HS-27A (cell line): ENCODE results near the gene CCDC69.
"Not testable (repeated sequence)": the region's sequence is repeated elsewhere in the genome, so short reads cannot be mapped to it uniquely, and the experiment has no call there.

Experiments used
- DNase-seq: peaks from one replicate; pipeline ENCODE4 v3.0.0-alpha.2; 2012; ENCODE audit warnings: low read depth, missing footprints

The CCDC69 gene

GRCh38 chr5:151189151-151189550 lies 34.7 kb downstream of the CCDC69 start:
- no peak for DNase-seq

- no peak for DNase-seq
Observed at GRCh38 chr5:151186538-151186937, 37.4 kb downstream of the CCDC69 start.

DNA sequence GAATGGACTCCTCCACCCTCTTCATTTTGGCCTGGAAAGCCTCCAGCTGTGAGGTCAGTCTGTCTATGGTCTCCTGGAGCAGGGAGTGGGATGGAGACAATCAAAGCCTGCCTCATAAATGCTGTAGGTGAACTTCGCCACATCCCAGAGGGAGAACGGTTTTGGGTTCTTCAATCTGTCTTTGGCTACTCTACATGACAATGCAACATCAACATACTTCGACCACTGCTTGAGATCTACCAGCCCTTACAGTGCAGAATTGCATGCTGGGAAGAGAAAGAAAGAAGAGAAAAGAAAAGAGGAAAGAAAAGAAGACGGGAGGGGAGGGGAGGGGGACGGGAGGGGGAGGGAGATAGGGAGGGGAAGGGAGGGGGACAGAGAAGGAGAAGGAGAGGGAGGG lies 37.8 kb downstream of the CCDC69 start:
- no peak for DNase-seq

DNA sequence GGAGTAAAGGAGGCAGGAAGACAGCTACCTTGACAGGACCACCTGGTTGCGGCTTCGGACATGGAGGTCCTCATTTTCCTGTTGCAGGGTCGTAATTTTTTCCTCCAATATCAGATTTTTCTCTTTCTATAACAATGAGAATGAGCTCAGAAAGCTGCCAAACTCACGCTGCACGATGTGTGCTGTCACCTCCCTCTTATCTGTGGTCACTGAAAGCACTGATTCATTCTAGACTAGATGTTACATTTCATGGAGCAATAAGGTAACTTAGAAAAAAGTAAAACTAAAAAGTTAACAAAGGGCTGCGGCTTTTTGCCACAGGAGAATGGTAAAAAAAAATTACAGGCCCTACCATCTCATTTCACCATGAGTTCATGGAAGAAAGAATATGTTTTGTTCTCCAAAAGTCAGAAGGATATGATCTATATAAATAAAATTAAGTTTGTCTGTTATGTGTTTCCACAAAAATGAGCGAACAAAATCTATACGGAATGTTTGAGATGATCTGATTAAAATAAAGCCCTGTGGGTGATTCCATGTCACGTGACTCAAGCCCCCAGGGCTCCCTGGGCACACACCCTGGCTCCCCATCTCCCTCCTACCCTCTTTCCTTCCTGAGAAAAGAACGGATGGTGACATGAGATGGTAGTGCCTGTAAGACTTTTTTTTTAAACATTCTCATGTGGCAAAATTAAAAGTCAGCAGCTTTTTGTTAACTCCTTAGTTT lies 39.4 kb downstream of the CCDC69 start:
- DNase-seq = no peak

DNA sequence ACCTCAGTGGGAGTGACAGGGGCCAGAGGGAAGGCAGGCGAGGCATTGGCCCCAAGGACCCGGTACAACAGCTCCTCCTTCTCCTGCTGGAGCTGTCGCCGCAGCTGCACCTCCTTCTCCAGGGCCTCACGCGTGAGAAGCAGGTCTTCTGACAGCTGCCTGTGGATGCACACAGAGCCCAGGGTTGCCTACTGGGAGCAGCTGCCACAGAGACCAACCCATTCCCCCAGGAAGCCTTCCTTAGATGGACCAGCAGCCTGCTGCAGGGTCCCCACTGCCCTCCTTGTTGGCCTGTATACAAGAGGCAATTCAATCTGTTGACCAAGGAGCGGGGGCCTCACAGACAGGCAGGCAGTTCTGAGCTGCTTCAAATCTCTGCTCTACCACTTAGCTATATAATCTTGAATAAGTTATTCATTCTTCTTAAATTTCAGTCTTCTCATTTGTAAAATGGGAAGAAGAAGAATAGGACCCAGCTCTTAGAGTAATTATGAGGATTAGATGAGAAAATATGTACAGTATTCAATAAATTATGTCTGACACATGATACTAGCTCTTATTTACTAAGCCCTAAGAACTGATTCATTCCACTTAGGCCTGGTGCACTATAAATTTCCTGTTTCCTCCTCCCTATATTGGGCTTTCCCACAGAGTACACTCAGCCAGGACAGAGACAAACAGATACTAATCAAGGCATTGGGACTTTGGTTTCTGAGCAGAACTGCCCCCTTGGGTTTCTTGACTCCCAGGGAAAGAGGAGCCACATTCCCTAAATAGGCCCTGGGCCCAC lies 40.2 kb downstream of the CCDC69 start:
- DNase-seq = no peak

GRCh38 chr5:151182976-151183375 lies 40.9 kb downstream of the CCDC69 start:
- no peak for DNase-seq

- no peak for DNase-seq
Observed at GRCh38 chr5:151182524-151182900, 41.4 kb downstream of the CCDC69 start.

GRCh38 chr5:151181818-151182523 lies 41.9 kb downstream of the CCDC69 start:
- DNase-seq = no peak

DNA sequence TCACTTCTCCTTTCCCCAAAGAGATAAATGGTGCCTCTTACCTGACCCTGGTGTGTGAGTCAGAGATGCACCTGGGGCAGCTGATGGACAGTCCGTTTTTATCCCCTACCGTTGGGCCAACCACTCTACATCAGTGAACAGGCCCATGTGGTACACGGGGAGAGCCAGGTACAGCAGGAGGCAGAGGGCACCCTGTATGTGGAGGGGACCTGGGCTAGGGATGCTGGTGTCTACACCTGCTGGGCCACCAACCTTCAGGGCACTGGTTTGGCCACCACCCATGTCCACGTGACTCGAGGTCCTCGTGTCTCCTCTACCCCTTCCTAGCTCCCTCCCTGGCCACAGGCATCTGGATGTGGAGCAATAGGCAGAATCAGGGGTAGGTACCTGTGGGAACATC lies 43.6 kb downstream of the CCDC69 start:
- no peak for DNase-seq

- no peak for DNase-seq
Observed at GRCh38 chr5:151179489-151179840, 44.4 kb downstream of the CCDC69 start.

DNA sequence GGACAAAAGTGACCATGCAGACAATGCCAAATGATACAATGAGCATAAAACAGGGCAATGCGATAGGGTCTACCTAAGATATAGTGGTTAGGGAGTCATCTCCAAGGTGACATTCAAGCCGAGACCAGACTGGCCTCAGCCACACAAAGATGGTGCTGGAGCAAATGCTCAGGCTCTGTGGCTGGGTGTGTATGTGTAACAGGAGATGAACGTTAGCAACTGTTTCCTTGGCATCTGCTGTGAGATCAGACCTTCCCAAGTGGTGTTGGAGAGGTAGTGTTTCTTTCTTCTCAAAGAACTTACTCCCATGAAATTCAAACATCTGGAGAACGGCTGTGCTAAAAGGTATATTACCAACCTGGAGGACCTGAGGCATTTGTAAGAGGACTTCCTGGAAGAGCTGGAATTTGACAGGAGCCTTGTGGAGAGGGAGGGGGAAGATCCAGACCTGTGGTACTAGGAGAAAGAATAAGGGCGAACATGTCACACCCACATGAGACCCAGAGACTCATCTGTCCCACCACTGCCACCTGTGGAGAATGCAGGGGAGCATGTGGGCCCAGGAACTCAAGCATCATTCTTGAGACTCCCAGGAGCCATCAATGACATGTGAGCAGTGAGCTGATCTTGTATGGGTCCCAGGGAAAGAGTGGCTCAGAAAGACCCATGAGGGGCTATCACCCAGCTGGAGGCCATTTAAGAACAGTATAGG lies 45.0 kb downstream of the CCDC69 start:
- no peak for DNase-seq

DNA sequence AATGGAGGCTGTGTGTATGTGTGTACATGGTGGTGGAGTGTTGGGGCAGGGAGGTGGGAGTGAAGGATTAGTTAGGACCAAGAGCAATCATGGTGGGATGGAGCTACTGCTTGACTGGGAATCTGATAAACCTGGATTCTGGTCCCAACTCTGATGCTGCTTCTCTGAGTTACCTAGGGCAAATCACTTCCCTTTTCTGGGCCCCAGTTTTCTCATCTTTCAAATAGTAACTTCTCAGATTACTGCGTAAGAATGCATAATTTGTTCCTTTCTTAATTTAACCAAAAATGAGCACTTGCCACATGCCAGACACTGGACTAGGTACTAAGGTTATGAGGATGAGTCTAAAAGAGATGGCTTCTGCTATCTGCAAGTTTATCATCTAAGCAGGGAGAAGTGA lies 45.5 kb downstream of the CCDC69 start:
- DNase-seq = no peak

DNA sequence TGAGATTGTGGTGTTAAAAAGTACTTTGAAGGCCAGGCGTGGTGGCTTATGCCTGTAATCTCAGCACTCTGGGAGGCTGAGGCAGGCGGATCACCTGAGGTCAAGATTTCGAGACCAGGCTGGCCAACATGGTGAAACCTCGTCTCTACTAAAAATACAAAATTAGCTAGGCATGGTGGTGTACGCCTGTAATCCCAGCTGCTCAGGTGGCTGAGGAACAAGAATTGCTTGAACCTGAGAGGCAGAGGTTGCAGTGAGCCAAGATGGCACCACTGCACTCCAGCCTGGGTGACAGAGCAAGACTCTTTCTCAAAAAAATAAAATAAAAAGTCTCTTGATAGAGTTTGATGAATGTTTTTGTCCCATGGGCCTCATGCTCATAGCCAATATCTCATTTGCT lies 47.6 kb downstream of the CCDC69 start:
- not testable (repeated sequence) for DNase-seq

DNA sequence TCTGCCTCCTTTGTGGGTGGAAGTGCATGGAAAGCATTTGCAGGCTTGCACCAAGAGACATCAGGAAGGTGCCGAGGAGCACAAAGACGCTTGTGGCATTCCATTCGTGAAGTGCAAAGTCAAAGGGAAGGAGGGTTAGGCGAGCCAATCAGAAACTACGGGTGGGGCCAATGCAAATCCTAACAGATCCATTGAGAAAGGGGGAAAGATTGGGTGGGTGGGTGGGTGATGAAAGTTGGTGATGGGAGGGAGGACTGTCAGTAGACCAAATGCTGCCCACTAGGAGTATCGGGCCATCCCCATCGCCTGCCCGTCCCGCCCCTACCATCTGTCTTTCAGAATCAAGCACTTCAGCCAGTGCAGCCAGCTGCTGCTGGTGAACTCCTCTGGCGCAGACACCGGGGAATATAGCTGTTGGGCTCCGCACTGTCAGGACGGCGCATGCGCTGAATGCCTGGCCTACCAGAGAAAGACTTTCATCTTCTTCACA lies 49.2 kb downstream of the CCDC69 start:
- DNase-seq = no peak

- no peak for DNase-seq
Observed at GRCh38 chr5:151173711-151174611, 49.9 kb downstream of the CCDC69 start.

- DNase-seq = no peak
Observed at GRCh38 chr5:151171529-151171928, 52.4 kb downstream of the CCDC69 start.

GRCh38 chr5:151168602-151169344 lies 55.1 kb downstream of the CCDC69 start:
- no peak for DNase-seq

- no peak for DNase-seq
Observed at GRCh38 chr5:151167022-151167421, 56.9 kb downstream of the CCDC69 start.

DNA sequence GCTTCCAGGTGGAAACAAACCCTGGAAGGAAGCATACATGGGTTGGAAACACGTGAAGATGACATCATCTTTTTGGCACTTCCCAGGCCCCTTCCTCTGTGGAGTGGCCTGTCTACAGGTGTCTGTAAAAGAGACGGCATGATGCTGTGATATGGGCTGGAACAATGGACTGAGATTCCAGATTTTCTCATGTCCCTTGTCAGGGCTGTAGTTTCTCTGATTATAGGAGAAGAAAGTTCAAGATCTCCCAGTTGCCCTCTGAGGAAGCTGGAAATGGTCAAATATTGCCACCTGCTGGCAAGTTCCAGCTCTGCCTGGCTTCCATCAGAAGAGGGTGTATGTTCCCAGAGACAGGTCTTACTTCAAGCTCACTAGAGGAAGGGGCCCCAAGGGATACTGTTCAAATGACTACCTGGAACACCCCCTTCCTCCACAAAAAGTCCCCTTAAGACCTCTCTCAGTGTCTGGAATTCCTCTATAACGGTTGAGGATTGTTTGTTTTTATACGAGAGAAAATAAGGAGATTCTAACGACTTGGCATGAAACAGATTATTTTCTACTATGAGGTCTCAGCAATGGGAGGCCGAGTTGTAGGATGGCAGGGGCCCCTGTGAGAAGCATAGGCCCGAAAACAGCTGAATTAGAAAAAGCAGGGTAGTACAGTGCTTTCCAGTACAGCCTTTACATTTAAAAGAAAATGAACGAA lies 59.1 kb downstream of the CCDC69 start:
- no peak for DNase-seq

DNA sequence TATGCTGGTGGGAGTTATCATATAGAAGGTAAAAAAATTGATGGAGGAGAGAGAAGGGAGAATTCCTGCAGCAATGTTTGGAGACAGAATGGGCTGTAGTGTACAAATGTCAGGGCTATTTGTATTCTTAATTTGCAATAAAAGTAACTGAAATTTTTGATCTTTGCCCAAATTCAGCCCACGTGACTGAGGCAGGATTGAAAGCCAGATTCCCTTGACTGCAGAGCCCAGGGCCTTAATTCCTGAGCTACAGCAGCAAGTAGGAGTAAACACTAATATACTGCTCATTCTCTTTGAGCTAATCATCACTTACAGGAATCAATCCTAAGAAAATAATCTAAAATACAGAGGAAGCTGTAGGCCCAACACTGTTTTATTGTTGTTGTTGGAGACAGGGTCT lies 61.1 kb downstream of the CCDC69 start:
- DNase-seq = no peak
